HepG2 (cell line): ENCODE data around the gene PKLR. TPM values are rescaled to one million over a fixed set of nuclear protein-coding genes. Genes with fewer than 3 reads are reported as not detected.

Experiments used
- ELF3 ChIP-seq: IDR thresholded peaks from 2 replicates; pipeline ENCODE4 v1.6.1; 2016; ENCODE audit warnings: missing genetic modification reagents, missing compliant biosample characterization
- GPN1 ChIP-seq: sonication (generic); formaldehyde crosslinking; IDR thresholded peaks from 2 replicates; pipeline ENCODE4 v1.5.1; 2020; ENCODE audit warnings: missing genetic modification reagents, borderline replicate concordance
- HDAC1 ChIP-seq: sonication (generic); formaldehyde crosslinking; IDR thresholded peaks from 2 replicates; pipeline ENCODE4 v1.5.1; 2020; ENCODE audit warnings: mild to moderate bottlenecking, missing genetic modification reagents
- MTERF4 ChIP-seq: sonication (generic); formaldehyde crosslinking; IDR thresholded peaks from 2 replicates; pipeline ENCODE4 v1.8.0; 2023; ENCODE audit warnings: mild to moderate bottlenecking, missing genetic modification reagents
- NFYC ChIP-seq: IDR thresholded peaks from 2 replicates; pipeline ENCODE4 v1.6.1; 2016; ENCODE audit warnings: missing genetic modification reagents, missing compliant biosample characterization
- PHF21A ChIP-seq: sonication (generic); formaldehyde crosslinking; IDR thresholded peaks from 2 replicates; pipeline ENCODE4 v1.5.0; 2020; ENCODE audit warnings: mild to moderate bottlenecking, missing genetic modification reagents
- SMAD9 ChIP-seq: sonication (generic); formaldehyde crosslinking; IDR thresholded peaks from 2 replicates; pipeline ENCODE4 v1.5.1; 2020; ENCODE audit warnings: mild to moderate bottlenecking, missing genetic modification reagents
- TEAD3 ChIP-seq: optimal IDR thresholded peaks from 2 replicates; pipeline ENCODE3; 2016; ENCODE audit warnings: borderline replicate concordance
- TFDP2 ChIP-seq: sonication (generic); formaldehyde crosslinking; IDR thresholded peaks from 2 replicates; pipeline ENCODE4 v1.4.0; 2020; ENCODE audit warnings: missing genetic modification reagents
- ZBTB25 ChIP-seq: IDR thresholded peaks from 2 replicates; pipeline ENCODE4 v1.6.1; 2018; ENCODE audit warnings: missing genetic modification reagents
- ZFX ChIP-seq: sonication (generic); formaldehyde crosslinking; IDR thresholded peaks from 2 replicates; pipeline ENCODE4 v1.4.0; 2020; ENCODE audit warnings: mild to moderate bottlenecking, low read depth, missing genetic modification reagents, moderate library complexity
- ZNF646 ChIP-seq: sonication (generic); formaldehyde crosslinking; IDR thresholded peaks from 2 replicates; pipeline ENCODE4 v1.9.0; 2021; ENCODE audit warnings: mild to moderate bottlenecking, missing genetic modification reagents
- ZNF703 ChIP-seq: sonication (generic); formaldehyde crosslinking; IDR thresholded peaks from 2 replicates; pipeline ENCODE4 v1.5.1; 2020; ENCODE audit warnings: missing genetic modification reagents, mild to moderate bottlenecking, moderate library complexity, borderline replicate concordance
- ZNF782 ChIP-seq: sonication (generic); formaldehyde crosslinking; IDR thresholded peaks from 2 replicates; pipeline ENCODE4 v1.4.0; 2020; ENCODE audit warnings: missing genetic modification reagents, mild to moderate bottlenecking, borderline replicate concordance
- ZNF878 ChIP-seq: sonication (generic); formaldehyde crosslinking; IDR thresholded peaks from 2 replicates; pipeline ENCODE4 v1.8.1; 2023; ENCODE audit warnings: mild to moderate bottlenecking, missing genetic modification reagents, moderate library complexity
- polyA plus RNA-seq, 8 experiments: library from polyadenylated mRNA; depleted of rRNA in 3 of 8; stranded (reverse) in 7 of 8; unstranded in 1 of 8; fragments of >200 nt; fragmentation: Illumina TruSeq in 4 of 8; extraction: Trizol in 4 of 8; gene quantifications; 2 replicates each; pipeline versions ENCODE4 v1.2.1 to v1.2.3, GENCODE V29; 2011 to 2016; ENCODE audit warnings: low read depth in 4 of 8, missing spikeins in 1 of 8, mixed read lengths in 1 of 8; ENCODE audit not compliant: insufficient read depth in 1 of 8
- total RNA-seq, 5 experiments: library from RNA; depleted of rRNA; stranded (reverse); fragments of >200 nt; fragmentation: Illumina TruSeq; extraction: Trizol; gene quantifications; 2 replicates each; pipeline ENCODE4 v1.2.3, GENCODE V29; 2016; ENCODE audit warnings: low read depth in 1 of 5
- TF ChIP-seq, protein P1 (sequence below): sonication (generic); formaldehyde crosslinking; IDR thresholded peaks from 2 replicates; pipeline ENCODE4 v1.8.0; 2022; ENCODE audit warnings: missing genetic modification reagents, mild to moderate bottlenecking, inconsistent platforms, borderline replicate concordance

PKLR gene
- total and polyA plus RNA-seq, 2 of the 13 experiments (the other 11 are each of a cell fraction or from before 2014, with no cell fraction given): 10.3 to 29.3 TPM

DNA sequence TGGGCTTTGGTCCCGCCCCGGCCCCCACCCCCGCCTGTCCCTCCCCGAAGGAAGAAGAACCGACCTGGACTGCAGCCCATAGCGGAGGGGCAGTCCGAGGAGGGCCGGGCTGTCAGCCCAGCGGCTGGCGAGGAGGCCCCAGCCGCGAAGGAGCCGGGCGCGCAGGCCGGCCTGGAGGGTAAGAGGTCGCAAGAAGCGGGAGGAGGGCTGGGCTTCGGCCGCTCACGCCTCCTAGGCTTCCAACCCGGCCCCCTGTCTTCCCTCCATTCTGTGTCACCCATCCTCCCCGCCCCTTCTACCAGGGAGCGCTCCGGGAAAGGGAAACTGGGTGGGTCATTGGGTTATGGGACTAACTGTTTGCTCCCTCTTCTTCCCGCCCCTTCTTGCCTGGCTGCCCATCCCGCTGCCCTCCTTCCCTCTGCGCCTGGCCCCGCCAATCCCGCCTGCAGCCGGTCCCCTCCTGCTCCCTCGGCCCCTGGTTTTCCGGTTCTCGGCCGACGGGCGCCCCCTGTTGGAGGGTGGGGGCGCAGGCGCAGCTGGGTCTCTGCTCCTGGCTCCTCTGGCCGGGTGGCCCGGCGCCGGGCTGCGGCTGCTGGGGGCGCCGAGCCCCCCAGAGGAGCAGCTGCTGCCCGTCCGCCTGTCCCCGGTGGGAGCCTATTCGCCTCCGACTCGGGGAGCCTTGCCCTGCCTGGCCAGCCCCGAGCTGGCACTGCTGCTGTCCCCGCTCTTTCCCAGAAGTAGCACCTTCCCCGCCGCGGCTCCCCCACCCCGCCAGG is 21.9 kb upstream of the PKLR start (continued):
- TF ChIP-seq ZNF646 (CRISPR knock-in tag) (no peak), MTERF4 (0 out of 2 replicates have a peak, but pooled peaks have one; percentile 33), PHF21A (CRISPR knock-in tag) (no peak), ZNF878 (no peak), ZNF782 (CRISPR knock-in tag) (no peak), ZFX (CRISPR knock-in tag) (no peak), TEAD3 (peak; percentile 17), ELF3 (CRISPR knock-in tag) (no peak), HDAC1 (CRISPR knock-in tag) (peak; percentile 76), ZBTB25 (CRISPR knock-in tag) (no peak), TFDP2 (CRISPR knock-in tag) (peak; percentile 75), NFYC (CRISPR knock-in tag) (peak; percentile 55), SMAD9 (CRISPR knock-in tag) (no peak), GPN1 (CRISPR knock-in tag) (no peak), ZNF703 (CRISPR knock-in tag) (no peak)
- TF ChIP-seq, protein P1, sequence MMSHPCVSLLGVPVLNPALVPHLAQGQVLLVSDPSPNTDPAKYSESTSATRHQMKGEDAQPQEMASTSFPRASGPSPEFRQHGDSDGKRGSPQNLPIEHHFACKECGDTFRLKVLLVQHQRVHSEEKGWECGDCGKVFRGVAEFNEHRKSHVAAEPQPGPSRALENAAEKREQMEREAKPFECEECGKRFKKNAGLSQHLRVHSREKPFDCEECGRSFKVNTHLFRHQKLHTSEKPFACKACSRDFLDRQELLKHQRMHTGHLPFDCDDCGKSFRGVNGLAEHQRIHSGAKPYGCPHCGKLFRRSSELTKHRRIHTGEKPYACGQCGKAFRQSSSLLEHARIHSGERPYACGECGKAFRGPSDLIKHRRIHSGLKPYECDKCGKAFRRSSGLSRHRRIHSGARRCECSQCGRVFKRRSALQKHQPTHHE (CRISPR knock-in tag): no peak
